ENCODE results near the gene NANOS1. TPM values are rescaled to one million over a fixed set of nuclear protein-coding genes. Genes with fewer than 3 reads are reported as not detected.

Gene NANOS1
- total and polyA plus RNA-seq, 9 of the 15 experiments (the other 6 are each of a cell fraction or from before 2014, with no cell fraction given): 0.14 to 1.6 (median 0.83) TPM; not detected in 1

DNA sequence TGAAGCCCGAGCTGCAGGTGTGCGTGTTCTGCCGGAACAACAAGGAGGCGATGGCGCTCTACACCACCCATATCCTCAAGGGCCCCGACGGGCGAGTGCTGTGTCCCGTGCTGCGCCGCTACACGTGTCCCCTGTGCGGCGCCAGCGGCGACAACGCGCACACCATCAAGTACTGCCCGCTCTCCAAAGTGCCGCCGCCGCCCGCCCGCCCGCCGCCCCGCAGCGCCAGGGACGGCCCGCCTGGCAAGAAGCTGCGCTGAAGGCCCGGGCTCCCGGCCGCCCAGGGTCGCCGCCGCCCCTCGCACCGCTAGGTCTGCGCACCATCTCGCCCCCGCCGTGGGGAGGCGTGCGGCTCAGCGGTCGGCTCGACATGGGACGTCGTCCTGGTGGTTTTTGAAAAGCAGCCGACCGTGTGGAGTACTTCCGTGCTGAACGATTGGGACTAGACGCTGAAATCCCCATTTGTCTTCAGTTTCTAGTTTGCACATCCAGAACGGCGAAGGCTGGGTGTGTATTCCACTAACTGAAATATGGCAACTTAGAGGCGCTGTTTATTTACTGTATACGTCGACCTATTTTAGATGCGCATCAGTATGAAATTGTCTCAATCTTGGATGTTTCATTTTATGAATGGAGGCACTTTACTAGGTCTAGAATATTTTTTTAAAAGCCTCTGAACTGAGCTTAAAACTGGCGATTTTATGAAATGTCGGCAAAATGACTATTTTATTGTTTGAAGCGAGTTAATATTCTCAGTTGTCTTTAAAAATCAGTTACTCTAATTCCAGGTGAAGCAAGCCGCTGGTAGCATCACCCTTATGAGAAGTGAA, 1.1 kb downstream of the NANOS1 start (continued):
- TF ChIP-seq KAT7 (CRISPR knock-in tag; IDR thresholded peaks at IDR 0.05; ENCODE audit: borderline replicate concordance): no peak
- no peak for TF ChIP-seq MBD1 (CRISPR knock-in tag; IDR thresholded peaks at IDR 0.05)
- no peak for TF ChIP-seq RBM14 (IDR thresholded peaks at IDR 0.05; ENCODE audit: borderline replicate concordance, insufficient read depth, low read depth, low read length)
- no peak for TF ChIP-seq TOE1 (IDR thresholded peaks at IDR 0.05; ENCODE audit: borderline replicate concordance)
- TF ChIP-seq TOE1 (CRISPR knock-in tag; IDR thresholded peaks at IDR 0.05; ENCODE audit: borderline replicate concordance, low read depth): no peak
- 0 out of 2 replicates have a peak, but pooled peaks have one; percentile 38 for TF ChIP-seq SUPT5H (IDR thresholded peaks at IDR 0.05)
- 0 out of 2 replicates have a peak, but pooled peaks have one; percentile 10 for TF ChIP-seq MXI1 (IDR thresholded peaks at IDR 0.05; ENCODE audit: low read depth, low read length)
- peak; percentile 39; the same call in 1 of the 2 replicates for TF ChIP-seq POLR2AphosphoS5 (IDR thresholded peaks at IDR 0.05; ENCODE audit: control insufficient read depth, insufficient read depth, low read depth, low read length)
- TF ChIP-seq MCM7 (IDR thresholded peaks at IDR 0.05): no peak
- no peak for TF ChIP-seq MYNN (IDR thresholded peaks at IDR 0.05)
- TF ChIP-seq MYNN (CRISPR knock-in tag; IDR thresholded peaks at IDR 0.05): no peak
- no peak for TF ChIP-seq HDAC3 (IDR thresholded peaks at IDR 0.05; ENCODE audit: borderline replicate concordance, partially characterized antibody)
- no peak for TF ChIP-seq CBX8 (IDR thresholded peaks at IDR 0.05; ENCODE audit: borderline replicate concordance, extremely low read depth, low read depth, low read length, poor library complexity, severe bottlenecking)
- TF ChIP-seq ZBTB8A (IDR thresholded peaks at IDR 0.05; ENCODE audit: partially characterized antibody): no peak
- no peak for TF ChIP-seq SRSF9 (IDR thresholded peaks at IDR 0.05; ENCODE audit: borderline replicate concordance, low read depth, low read length)
- TF ChIP-seq PHB (CRISPR knock-in tag; IDR thresholded peaks at IDR 0.05): no peak
- no peak for TF ChIP-seq ARID2 (IDR thresholded peaks at IDR 0.05)
- no peak for TF ChIP-seq NFXL1 (CRISPR knock-in tag; IDR thresholded peaks at IDR 0.05)
- no peak for TF ChIP-seq PTBP1 (IDR thresholded peaks at IDR 0.05; ENCODE audit: low read depth, low read length)
- peak; percentile 68; the same call in 1 of the 2 replicates for TF ChIP-seq ZBTB7A (IDR thresholded peaks at IDR 0.05; ENCODE audit: borderline replicate concordance, control insufficient read depth, low read depth, low read length)
- TF ChIP-seq RBBP5 (IDR thresholded peaks at IDR 0.05; ENCODE audit: borderline replicate concordance, insufficient read depth, low read length, poor library complexity, severe bottlenecking): no peak
- TF ChIP-seq PHB2 (IDR thresholded peaks at IDR 0.05; ENCODE audit: low read depth): no peak
- TF ChIP-seq HCFC1 (IDR thresholded peaks at IDR 0.05; ENCODE audit: low read depth, low read length): no peak
- TF ChIP-seq TFAM (CRISPR knock-in tag; conservative IDR thresholded peaks at IDR 0.05): no peak
- peak; percentile 21 for TF ChIP-seq POLR2B (IDR thresholded peaks at IDR 0.05; ENCODE audit: low read depth, partially characterized antibody)
- no peak for TF ChIP-seq ZNF583 (CRISPR knock-in tag; IDR thresholded peaks at IDR 0.05)
- TF ChIP-seq ZNF232 (CRISPR knock-in tag; IDR thresholded peaks at IDR 0.05): no peak
- TF ChIP-seq ZNF707 (CRISPR knock-in tag; conservative IDR thresholded peaks at IDR 0.05): no peak
- no peak for TF ChIP-seq BRD4 (IDR thresholded peaks at IDR 0.05)
- no peak for TF ChIP-seq PHF21A (IDR thresholded peaks at IDR 0.05; ENCODE audit: borderline replicate concordance, low read depth)
